Esophagus squamous epithelium (tissue), 4 donors: ENCODE results near the gene MGAT5.

Experiments
- CTCF ChIP-seq, 6 experiments: fragments of 450-650 bp in 4 of 6; fragments of 200-600 bp in 2 of 6; sonication (generic) in 2 of 6; IDR thresholded peaks; one replicate each; pipeline ENCODE4 v1.5.1; 2016 to 2019; ENCODE audit warnings: antibody characterized with exemption in 6 of 6, mild to moderate bottlenecking in 4 of 6, moderate library complexity in 4 of 6
- POLR2A ChIP-seq, 4 donors: fragments of 450-650 bp; IDR thresholded peaks; one replicate each; pipeline ENCODE4 v1.6.1; 2017; ENCODE audit warnings: antibody characterized with exemption in 4 of 4, mild to moderate bottlenecking in 4 of 4, moderate library complexity in 3 of 4

DNA sequence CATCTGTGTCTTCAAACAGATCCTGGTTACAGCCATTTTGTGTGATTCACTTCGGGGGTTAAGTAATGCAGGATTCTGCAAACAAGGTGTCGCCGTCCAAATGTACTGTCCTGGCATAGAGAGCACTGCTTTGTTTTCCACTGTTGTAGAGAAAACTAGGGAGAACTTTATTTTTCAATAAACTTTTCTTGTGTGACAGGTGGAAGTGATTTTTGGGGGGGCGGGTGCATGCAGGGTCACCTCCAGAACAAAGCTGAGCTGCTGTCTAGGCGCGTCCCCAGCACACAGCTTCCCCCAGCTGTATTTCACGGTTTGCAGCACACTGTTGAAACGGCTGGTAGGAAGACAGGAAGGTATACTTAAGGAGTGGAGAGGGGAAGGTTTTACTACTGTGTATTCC is 200.6 kb downstream of the MGAT5 start:
- TF ChIP-seq POLR2A (IDR thresholded peaks at IDR 0.05): no peak
- no peak for TF ChIP-seq CTCF (IDR thresholded peaks at IDR 0.05)
